SK-N-SH treated with all-trans-retinoic acid at 6 μM for 48 hours (cell line): ENCODE results near the gene C14orf93.
"Not testable (repeated sequence)": the region's sequence is repeated elsewhere in the genome, so short reads cannot be mapped to it uniquely, and the experiment has no call there.

Experiments
- ATAC-seq: fragments of 200-7000 bp; cut with Tn5 transposase; 3 replicates; pipeline ENCODE4 v1.9.1; 2020; ENCODE audit warnings: mild to moderate bottlenecking, moderate library complexity
- ARNTL ChIP-seq: fragments of 450-650 bp; formaldehyde crosslinking; IDR thresholded peaks from 2 replicates; pipeline ENCODE4 v1.5.0; 2020; ENCODE audit warnings: low read depth, mild to moderate bottlenecking, moderate library complexity, borderline replicate concordance
- BACH2 ChIP-seq: fragments of 250-450 bp; sonication (Bioruptor Pico); IDR thresholded peaks from 2 replicates; pipeline ENCODE4 v1.9.0; 2021; ENCODE audit warnings: mild to moderate bottlenecking, borderline replicate concordance
- CSDC2 ChIP-seq: fragments of 250-450 bp; sonication (Bioruptor Pico); IDR thresholded peaks from 2 replicates; pipeline ENCODE4 v1.5.0; 2020; ENCODE audit warnings: mild to moderate bottlenecking, moderate library complexity
- ESRRG ChIP-seq: fragments of 250-450 bp; sonication (Bioruptor Pico); IDR thresholded peaks from 2 replicates; pipeline ENCODE4 v1.6.1; 2021; ENCODE audit warnings: mild to moderate bottlenecking
- ISL1 ChIP-seq: fragments of 250-450 bp; sonication (Bioruptor Pico); IDR thresholded peaks from 2 replicates; pipeline ENCODE4 v2.1.2; 2022; ENCODE audit warnings: mild to moderate bottlenecking, moderate library complexity
- OSR1 ChIP-seq: fragments of 250-450 bp; sonication (Bioruptor Pico); IDR thresholded peaks from 2 replicates; pipeline ENCODE4 v1.8.0; 2022; ENCODE audit warnings: moderate library complexity, mild to moderate bottlenecking, inconsistent platforms
- RARB ChIP-seq: fragments of 250-450 bp; sonication (Bioruptor Pico); IDR thresholded peaks from 2 replicates; pipeline ENCODE4 v1.8.0; 2021; ENCODE audit warnings: mild to moderate bottlenecking, moderate library complexity
- SNAI2 ChIP-seq: fragments of 250-450 bp; sonication (Bioruptor Pico); IDR thresholded peaks from 2 replicates; pipeline ENCODE4 v1.5.0; 2020; ENCODE audit warnings: mild to moderate bottlenecking, moderate library complexity
- TCF4 ChIP-seq: fragments of 250-450 bp; sonication (Bioruptor Pico); IDR thresholded peaks from 2 replicates; pipeline ENCODE4 v1.8.0; 2021; ENCODE audit warnings: mild to moderate bottlenecking, moderate library complexity, borderline replicate concordance
- TOX ChIP-seq: fragments of 250-450 bp; sonication (Bioruptor Pico); IDR thresholded peaks from 2 replicates; pipeline ENCODE4 v1.8.0; 2021; ENCODE audit warnings: mild to moderate bottlenecking, moderate library complexity, borderline replicate concordance
- ZC3H10 ChIP-seq: fragments of 250-450 bp; sonication (Bioruptor Pico); IDR thresholded peaks from 2 replicates; pipeline ENCODE4 v1.5.1; 2021; ENCODE audit warnings: mild to moderate bottlenecking, moderate library complexity
- ZFP3 ChIP-seq: fragments of 250-450 bp; sonication (Bioruptor Pico); IDR thresholded peaks from 2 replicates; pipeline ENCODE4 v1.5.0; 2020; ENCODE audit warnings: mild to moderate bottlenecking, moderate library complexity
- ZFP30 ChIP-seq: fragments of 450-650 bp; formaldehyde crosslinking; IDR thresholded peaks from 2 replicates; pipeline ENCODE4 v1.5.0; 2022; ENCODE audit warnings: mild to moderate bottlenecking, moderate library complexity
- ZNF565 ChIP-seq: fragments of 450-650 bp; formaldehyde crosslinking; conservative IDR thresholded peaks from 2 replicates; pipeline ENCODE4 v1.5.0; 2020; ENCODE audit warnings: low read depth, mild to moderate bottlenecking, moderate library complexity
- ZNF70 ChIP-seq: fragments of 450-650 bp; formaldehyde crosslinking; IDR thresholded peaks from 2 replicates; pipeline ENCODE4 v1.5.0; 2020; ENCODE audit warnings: mild to moderate bottlenecking, moderate library complexity
- ZNF8 ChIP-seq: fragments of 450-650 bp; formaldehyde crosslinking; IDR thresholded peaks from 2 replicates; pipeline ENCODE4 v1.5.0; 2020; ENCODE audit warnings: mild to moderate bottlenecking, moderate library complexity
- TF ChIP-seq, protein P1 (sequence below): fragments of 250-450 bp; sonication (Bioruptor Pico); IDR thresholded peaks from 2 replicates; pipeline ENCODE4 v1.8.0; 2020; ENCODE audit warnings: mild to moderate bottlenecking, moderate library complexity, borderline replicate concordance
- TF ChIP-seq, protein P2 (sequence below): fragments of 250-450 bp; sonication (Bioruptor Pico); IDR thresholded peaks from 2 replicates; pipeline ENCODE4 v1.5.1; 2021; ENCODE audit warnings: mild to moderate bottlenecking, moderate library complexity
- TF ChIP-seq, protein P3 (sequence below): fragments of 250-450 bp; sonication (Bioruptor Pico); IDR thresholded peaks from 2 replicates; pipeline ENCODE4 v1.8.0; 2021; ENCODE audit warnings: low read depth, mild to moderate bottlenecking, moderate library complexity, borderline replicate concordance
- TF ChIP-seq, protein P4 (sequence below): fragments of 250-450 bp; sonication (Bioruptor Pico); IDR thresholded peaks from 2 replicates; pipeline ENCODE4 v1.5.0; 2020; ENCODE audit warnings: mild to moderate bottlenecking, moderate library complexity
- TF ChIP-seq, protein P5 (sequence below): fragments of 250-450 bp; sonication (Bioruptor Pico); IDR thresholded peaks from 2 replicates; pipeline ENCODE4 v1.5.1; 2020; ENCODE audit warnings: low read depth, mild to moderate bottlenecking, moderate library complexity

Gene C14orf93

DNA sequence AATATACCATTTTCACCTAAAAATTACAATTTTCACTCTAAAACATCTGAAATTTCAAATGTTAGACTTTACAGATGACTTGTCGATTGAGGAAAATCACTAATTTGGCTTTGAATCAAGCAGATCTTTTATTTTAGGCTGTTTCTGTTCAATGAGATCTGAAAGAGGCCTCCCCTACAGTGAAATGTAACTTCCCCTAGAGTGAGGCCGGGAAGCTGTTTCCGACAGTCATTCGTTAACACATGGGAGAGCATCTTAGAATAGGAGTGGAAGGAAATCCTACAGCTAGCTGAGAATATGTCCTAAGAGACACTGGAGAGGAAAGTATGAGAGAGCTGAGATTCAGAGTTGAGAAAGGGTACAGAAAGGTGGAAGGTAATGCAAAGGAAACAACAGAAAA, 5.7 kb upstream of the C14orf93 start:
- ATAC-seq, result no peak
- no peak for TF ChIP-seq OSR1 (CRISPR knock-in tag)
- TF ChIP-seq ZFP3 (CRISPR knock-in tag), result no peak
- TF ChIP-seq, protein P1, sequence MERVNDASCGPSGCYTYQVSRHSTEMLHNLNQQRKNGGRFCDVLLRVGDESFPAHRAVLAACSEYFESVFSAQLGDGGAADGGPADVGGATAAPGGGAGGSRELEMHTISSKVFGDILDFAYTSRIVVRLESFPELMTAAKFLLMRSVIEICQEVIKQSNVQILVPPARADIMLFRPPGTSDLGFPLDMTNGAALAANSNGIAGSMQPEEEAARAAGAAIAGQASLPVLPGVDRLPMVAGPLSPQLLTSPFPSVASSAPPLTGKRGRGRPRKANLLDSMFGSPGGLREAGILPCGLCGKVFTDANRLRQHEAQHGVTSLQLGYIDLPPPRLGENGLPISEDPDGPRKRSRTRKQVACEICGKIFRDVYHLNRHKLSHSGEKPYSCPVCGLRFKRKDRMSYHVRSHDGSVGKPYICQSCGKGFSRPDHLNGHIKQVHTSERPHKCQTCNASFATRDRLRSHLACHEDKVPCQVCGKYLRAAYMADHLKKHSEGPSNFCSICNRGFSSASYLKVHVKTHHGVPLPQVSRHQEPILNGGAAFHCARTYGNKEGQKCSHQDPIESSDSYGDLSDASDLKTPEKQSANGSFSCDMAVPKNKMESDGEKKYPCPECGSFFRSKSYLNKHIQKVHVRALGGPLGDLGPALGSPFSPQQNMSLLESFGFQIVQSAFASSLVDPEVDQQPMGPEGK, result no peak
- TF ChIP-seq, protein P2, sequence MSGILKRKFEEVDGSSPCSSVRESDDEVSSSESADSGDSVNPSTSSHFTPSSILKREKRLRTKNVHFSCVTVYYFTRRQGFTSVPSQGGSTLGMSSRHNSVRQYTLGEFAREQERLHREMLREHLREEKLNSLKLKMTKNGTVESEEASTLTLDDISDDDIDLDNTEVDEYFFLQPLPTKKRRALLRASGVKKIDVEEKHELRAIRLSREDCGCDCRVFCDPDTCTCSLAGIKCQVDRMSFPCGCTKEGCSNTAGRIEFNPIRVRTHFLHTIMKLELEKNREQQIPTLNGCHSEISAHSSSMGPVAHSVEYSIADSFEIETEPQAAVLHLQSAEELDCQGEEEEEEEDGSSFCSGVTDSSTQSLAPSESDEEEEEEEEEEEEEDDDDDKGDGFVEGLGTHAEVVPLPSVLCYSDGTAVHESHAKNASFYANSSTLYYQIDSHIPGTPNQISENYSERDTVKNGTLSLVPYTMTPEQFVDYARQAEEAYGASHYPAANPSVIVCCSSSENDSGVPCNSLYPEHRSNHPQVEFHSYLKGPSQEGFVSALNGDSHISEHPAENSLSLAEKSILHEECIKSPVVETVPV (CRISPR knock-in tag), result no peak
- TF ChIP-seq BACH2 (CRISPR knock-in tag), result no peak
- TF ChIP-seq SNAI2 (CRISPR knock-in tag), result no peak
- TF ChIP-seq CSDC2 (CRISPR knock-in tag), result no peak
- TF ChIP-seq TOX (CRISPR knock-in tag), result no peak

DNA sequence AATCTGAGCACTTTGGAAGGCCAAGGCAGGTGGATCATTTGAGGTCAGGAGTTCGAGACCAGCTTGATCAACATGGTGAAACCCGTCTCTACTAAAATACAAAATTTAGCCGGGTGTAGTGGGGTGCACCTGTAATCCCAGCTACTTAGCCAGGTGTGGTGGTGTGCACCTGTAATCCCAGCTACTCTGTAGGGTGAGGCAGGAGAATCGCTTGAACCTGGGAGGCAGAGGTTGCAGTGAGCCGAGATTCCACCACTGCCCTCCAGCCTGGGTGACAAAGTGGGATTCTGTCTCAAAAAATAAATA, 3.8 kb upstream of the C14orf93 start:
- not testable (repeated sequence) for ATAC-seq

DNA sequence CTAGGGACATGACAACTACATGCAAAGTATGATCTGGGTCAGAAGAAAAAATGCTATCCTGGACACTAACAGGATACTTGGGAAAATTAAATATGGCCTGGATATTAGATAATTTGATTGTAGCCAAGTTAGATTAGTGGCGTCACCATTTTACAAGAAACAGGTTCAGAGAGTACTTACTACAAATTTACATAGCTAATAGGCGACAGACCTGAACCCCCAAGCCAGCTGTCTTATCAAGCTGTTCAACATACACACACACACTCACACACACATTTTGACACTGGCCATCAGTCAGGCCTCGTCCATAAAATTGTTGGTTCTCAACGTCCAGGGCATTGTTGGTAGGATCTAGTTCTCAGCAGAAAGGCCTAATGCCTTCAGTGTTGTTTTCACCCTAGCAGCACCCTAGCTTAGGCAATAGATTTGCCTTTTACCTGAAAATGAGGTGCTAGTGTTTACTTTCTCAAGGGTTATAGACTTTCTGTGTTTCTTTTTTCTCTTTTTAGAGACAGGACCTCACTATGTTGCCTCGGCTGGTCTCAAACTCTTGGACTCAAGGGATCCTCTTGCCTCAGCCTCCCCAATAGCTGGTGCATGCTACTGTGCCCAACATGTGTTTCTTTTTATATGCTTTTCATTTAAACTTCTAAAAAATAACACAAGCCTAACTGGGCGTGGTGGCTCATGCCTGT, 3.3 kb upstream of the C14orf93 start:
- no peak for TF ChIP-seq ISL1 (CRISPR knock-in tag)
- no peak for TF ChIP-seq OSR1 (CRISPR knock-in tag)
- TF ChIP-seq, protein P3, sequence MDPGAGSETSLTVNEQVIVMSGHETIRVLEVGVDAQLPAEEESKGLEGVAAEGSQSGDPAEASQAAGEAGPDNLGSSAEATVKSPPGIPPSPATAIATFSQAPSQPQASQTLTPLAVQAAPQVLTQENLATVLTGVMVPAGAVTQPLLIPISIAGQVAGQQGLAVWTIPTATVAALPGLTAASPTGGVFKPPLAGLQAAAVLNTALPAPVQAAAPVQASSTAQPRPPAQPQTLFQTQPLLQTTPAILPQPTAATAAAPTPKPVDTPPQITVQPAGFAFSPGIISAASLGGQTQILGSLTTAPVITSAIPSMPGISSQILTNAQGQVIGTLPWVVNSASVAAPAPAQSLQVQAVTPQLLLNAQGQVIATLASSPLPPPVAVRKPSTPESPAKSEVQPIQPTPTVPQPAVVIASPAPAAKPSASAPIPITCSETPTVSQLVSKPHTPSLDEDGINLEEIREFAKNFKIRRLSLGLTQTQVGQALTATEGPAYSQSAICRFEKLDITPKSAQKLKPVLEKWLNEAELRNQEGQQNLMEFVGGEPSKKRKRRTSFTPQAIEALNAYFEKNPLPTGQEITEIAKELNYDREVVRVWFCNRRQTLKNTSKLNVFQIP, result no peak
- TF ChIP-seq, protein P1, result no peak
- TF ChIP-seq ZC3H10 (CRISPR knock-in tag), result no peak
- TF ChIP-seq RARB (CRISPR knock-in tag), result no peak
- TF ChIP-seq TCF4, result peak; percentile 79; the same call in 1 of the 2 replicates
- no peak for TF ChIP-seq ZFP30 (CRISPR knock-in tag)
- TF ChIP-seq ZFP3 (CRISPR knock-in tag), result no peak
- no peak for TF ChIP-seq ZNF565 (CRISPR knock-in tag)
- no peak for TF ChIP-seq TOX (CRISPR knock-in tag)
- 0 out of 2 replicates have a peak, but pooled peaks have one; percentile 20 for TF ChIP-seq ZNF70 (CRISPR knock-in tag)
- TF ChIP-seq ARNTL, result no peak
- TF ChIP-seq CSDC2 (CRISPR knock-in tag), result no peak
- TF ChIP-seq ESRRG (CRISPR knock-in tag), result no peak
- TF ChIP-seq BACH2 (CRISPR knock-in tag), result no peak
- ATAC-seq, result peak; percentile 29; the same call in 1 of the 3 replicates

DNA sequence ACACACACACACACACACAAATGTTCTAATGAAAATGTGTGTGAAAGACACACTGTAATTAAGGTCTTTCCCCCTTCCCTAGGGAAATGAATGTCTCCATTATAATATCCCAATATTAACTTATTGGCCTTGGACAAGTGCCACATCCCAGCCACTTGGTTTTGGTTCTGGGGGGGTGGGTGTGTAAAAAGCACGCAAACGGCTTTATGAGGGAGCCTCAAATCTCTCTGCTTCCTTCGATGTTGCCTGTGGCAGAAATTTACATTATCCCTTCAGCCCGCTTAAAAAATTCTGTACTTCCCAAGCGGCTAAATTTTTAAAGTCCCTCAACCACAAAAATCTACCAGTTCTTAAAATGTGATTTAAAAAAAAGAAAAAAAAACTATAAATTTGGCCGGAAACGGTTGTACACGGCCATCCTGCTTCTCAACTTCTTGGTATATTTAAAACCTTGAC, 432 bp downstream of the C14orf93 start:
- ATAC-seq, result no peak
- TF ChIP-seq ZNF8 (CRISPR knock-in tag) (no peak), BACH2 (CRISPR knock-in tag) (no peak), SNAI2 (CRISPR knock-in tag) (no peak), OSR1 (CRISPR knock-in tag) (no peak), ZFP30 (CRISPR knock-in tag) (no peak), ESRRG (CRISPR knock-in tag) (no peak)
- TF ChIP-seq, protein P3, result no peak
- TF ChIP-seq, protein P4, sequence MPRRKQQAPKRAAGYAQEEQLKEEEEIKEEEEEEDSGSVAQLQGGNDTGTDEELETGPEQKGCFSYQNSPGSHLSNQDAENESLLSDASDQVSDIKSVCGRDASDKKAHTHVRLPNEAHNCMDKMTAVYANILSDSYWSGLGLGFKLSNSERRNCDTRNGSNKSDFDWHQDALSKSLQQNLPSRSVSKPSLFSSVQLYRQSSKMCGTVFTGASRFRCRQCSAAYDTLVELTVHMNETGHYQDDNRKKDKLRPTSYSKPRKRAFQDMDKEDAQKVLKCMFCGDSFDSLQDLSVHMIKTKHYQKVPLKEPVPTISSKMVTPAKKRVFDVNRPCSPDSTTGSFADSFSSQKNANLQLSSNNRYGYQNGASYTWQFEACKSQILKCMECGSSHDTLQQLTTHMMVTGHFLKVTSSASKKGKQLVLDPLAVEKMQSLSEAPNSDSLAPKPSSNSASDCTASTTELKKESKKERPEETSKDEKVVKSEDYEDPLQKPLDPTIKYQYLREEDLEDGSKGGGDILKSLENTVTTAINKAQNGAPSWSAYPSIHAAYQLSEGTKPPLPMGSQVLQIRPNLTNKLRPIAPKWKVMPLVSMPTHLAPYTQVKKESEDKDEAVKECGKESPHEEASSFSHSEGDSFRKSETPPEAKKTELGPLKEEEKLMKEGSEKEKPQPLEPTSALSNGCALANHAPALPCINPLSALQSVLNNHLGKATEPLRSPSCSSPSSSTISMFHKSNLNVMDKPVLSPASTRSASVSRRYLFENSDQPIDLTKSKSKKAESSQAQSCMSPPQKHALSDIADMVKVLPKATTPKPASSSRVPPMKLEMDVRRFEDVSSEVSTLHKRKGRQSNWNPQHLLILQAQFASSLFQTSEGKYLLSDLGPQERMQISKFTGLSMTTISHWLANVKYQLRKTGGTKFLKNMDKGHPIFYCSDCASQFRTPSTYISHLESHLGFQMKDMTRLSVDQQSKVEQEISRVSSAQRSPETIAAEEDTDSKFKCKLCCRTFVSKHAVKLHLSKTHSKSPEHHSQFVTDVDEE (CRISPR knock-in tag), result no peak
- TF ChIP-seq, protein P1, result no peak
- TF ChIP-seq, protein P5, sequence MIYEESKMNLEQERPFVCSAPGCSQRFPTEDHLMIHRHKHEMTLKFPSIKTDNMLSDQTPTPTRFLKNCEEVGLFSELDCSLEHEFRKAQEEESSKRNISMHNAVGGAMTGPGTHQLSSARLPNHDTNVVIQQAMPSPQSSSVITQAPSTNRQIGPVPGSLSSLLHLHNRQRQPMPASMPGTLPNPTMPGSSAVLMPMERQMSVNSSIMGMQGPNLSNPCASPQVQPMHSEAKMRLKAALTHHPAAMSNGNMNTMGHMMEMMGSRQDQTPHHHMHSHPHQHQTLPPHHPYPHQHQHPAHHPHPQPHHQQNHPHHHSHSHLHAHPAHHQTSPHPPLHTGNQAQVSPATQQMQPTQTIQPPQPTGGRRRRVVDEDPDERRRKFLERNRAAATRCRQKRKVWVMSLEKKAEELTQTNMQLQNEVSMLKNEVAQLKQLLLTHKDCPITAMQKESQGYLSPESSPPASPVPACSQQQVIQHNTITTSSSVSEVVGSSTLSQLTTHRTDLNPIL (CRISPR knock-in tag), result no peak
